Gastrocnemius medialis (tissue), 4 donors: ENCODE data around the gene SND1.

ENCODE experiments used
- POLR2A ChIP-seq, 2 donors: fragments of 450-650 bp; IDR thresholded peaks; one replicate each; pipeline ENCODE4 v1.6.1; 2017; ENCODE audit warnings: antibody characterized with exemption in 2 of 2, mild to moderate bottlenecking in 2 of 2, moderate library complexity in 2 of 2
- TF ChIP-seq, protein P1 (sequence below), 5 experiments: fragments of 450-650 bp in 3 of 5; fragments of 200-600 bp in 2 of 5; sonication (generic) in 2 of 5; IDR thresholded peaks in 4 of 5; conservative IDR thresholded peaks in 1 of 5; 1 replicate in 4 of 5; 2 replicates in 1 of 5; pipeline ENCODE4 v1.5.1; 2016 to 2019; ENCODE audit warnings: antibody characterized with exemption in 5 of 5, mild to moderate bottlenecking in 3 of 5, moderate library complexity in 3 of 5

DNA sequence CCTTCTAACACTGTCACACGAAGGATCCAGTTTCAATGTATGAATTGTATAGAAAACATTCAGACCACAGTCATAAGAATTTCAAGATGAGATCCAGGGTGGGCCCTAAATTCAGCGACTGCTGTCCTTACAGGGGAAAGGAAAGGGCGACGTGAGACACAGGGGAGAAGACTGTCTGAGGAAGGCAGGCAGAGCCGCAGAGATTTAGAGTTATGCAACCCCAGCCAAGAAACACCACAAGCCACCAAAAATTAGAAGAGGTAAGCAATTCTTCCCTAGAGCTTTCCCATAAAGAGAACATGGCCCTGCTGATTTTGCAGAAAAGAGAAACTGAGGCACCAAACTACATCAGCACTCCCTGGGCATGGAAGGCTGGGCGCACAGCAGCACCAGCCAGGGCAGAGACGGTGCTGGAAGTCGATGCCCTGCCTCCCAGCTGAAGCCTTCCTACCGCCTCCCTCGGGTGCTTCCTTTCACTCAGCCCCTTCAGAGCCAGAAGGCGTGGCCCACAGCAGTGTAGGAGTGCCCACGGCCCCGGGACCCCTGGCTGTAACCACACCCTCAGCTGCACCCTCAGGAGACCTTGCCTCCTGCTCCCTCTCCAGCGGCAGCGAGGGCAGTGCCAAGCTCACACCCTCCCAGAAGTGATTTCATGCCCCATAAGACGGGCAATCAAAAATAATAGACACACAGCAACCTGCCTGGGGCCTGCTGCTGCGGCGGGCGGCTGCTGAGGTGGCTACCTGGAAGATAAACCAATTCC is 460.2 kb downstream of the SND1 start:
- TF ChIP-seq, protein P1, sequence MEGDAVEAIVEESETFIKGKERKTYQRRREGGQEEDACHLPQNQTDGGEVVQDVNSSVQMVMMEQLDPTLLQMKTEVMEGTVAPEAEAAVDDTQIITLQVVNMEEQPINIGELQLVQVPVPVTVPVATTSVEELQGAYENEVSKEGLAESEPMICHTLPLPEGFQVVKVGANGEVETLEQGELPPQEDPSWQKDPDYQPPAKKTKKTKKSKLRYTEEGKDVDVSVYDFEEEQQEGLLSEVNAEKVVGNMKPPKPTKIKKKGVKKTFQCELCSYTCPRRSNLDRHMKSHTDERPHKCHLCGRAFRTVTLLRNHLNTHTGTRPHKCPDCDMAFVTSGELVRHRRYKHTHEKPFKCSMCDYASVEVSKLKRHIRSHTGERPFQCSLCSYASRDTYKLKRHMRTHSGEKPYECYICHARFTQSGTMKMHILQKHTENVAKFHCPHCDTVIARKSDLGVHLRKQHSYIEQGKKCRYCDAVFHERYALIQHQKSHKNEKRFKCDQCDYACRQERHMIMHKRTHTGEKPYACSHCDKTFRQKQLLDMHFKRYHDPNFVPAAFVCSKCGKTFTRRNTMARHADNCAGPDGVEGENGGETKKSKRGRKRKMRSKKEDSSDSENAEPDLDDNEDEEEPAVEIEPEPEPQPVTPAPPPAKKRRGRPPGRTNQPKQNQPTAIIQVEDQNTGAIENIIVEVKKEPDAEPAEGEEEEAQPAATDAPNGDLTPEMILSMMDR (IDR thresholded peaks at IDR 0.05 in 4 of 5, conservative IDR thresholded peaks at IDR 0.05 in 1 of 5), result no peak
- TF ChIP-seq POLR2A (IDR thresholded peaks at IDR 0.05), result no peak
